SU-DHL-6 (cell line): ENCODE measurements around the gene LDHAL6B.

Experiments
- H2AFZ ChIP-seq: fragments of 200-600 bp; sonication (generic); 2 replicates; pipeline ENCODE4 v1.6.1; 2014; ENCODE audit warnings: low read depth, mild to moderate bottlenecking, moderate library complexity, mixed read lengths, antibody characterized with exemption, low read length; ENCODE audit not compliant: severe bottlenecking
- H3F3A ChIP-seq: fragments of 200-600 bp; shearing (Covaris generic); 2 replicates; pipeline ENCODE4 v1.6.0; 2016; ENCODE audit warnings: antibody characterized with exemption, mild to moderate bottlenecking; ENCODE audit not compliant: insufficient read depth
- H3K27ac ChIP-seq: fragments of 200-600 bp; sonication (generic); 2 replicates; pipeline ENCODE4 v1.5.1; 2016; ENCODE audit warnings: low read depth, mild to moderate bottlenecking, low read length, moderate library complexity, mixed read lengths
- H3K27me3 ChIP-seq: fragments of 200-600 bp; sonication (generic), shearing (Covaris generic); 2 replicates; pipeline ENCODE4 v1.6.0; 2014; ENCODE audit warnings: mild to moderate bottlenecking, low read length
- H3K36me3 ChIP-seq: fragments of 200-600 bp; sonication (generic); 2 replicates; pipeline ENCODE4 v1.6.1; 2014; ENCODE audit warnings: mild to moderate bottlenecking, low read length, mixed read lengths
- H3K4me2 ChIP-seq: fragments of 300-600, 200-600 bp; shearing (Covaris generic), sonication (generic); 2 replicates; pipeline ENCODE4 v1.6.0; 2014; ENCODE audit warnings: low read length, low read depth, mild to moderate bottlenecking; ENCODE audit not compliant: poor library complexity, severe bottlenecking
- H3K4me3 ChIP-seq: fragments of 200-600 bp; sonication (generic); 2 replicates; pipeline ENCODE4 v1.5.1; 2014; ENCODE audit warnings: antibody characterized with exemption, low read length, mild to moderate bottlenecking, mixed read lengths; ENCODE audit not compliant: insufficient read depth, poor library complexity, severe bottlenecking
- H3K79me2 ChIP-seq: fragments of 200-600 bp; sonication (generic); 2 replicates; pipeline ENCODE4 v1.6.1; 2014; ENCODE audit warnings: mild to moderate bottlenecking, low read length, moderate library complexity; ENCODE audit not compliant: insufficient read depth
- H3K9ac ChIP-seq: fragments of 200-600 bp; sonication (generic); 2 replicates; pipeline ENCODE4 v1.7.0; 2014; ENCODE audit warnings: mild to moderate bottlenecking, low read length
- H3K9me2 ChIP-seq: fragments of 200-600 bp; sonication (generic); replicated peaks from 2 replicates; pipeline ENCODE4 v1.6.1; 2014; ENCODE audit warnings: low read length; ENCODE audit not compliant: insufficient read depth
- H3K9me3 ChIP-seq: fragments of 200-600 bp; sonication (generic); 2 replicates; pipeline ENCODE4 v1.6.1; 2014; ENCODE audit warnings: low read length, mixed read lengths; ENCODE audit not compliant: insufficient read depth
- H4K20me1 ChIP-seq: fragments of 200-600 bp; sonication (generic); 2 replicates; pipeline ENCODE4 v1.6.1; 2014; ENCODE audit warnings: low read depth, mild to moderate bottlenecking, antibody characterized with exemption, low read length, moderate library complexity, mixed read lengths
- CTCF ChIP-seq: fragments of 200-600 bp; sonication (generic); IDR thresholded peaks from one replicate; pipeline ENCODE4 v1.5.1; 2017; ENCODE audit warnings: antibody characterized with exemption, mild to moderate bottlenecking, low read length, moderate library complexity; ENCODE audit not compliant: insufficient read depth, poor library complexity, severe bottlenecking
- EZH2phosphoT487 ChIP-seq: fragments of 200-600 bp; sonication (generic), shearing (Covaris generic); conservative IDR thresholded peaks from 2 replicates; pipeline ENCODE4 v1.6.1; 2018; ENCODE audit warnings: mild to moderate bottlenecking, antibody characterized with exemption, low read length, moderate library complexity, mixed read lengths

LDHAL6B gene

GRCh38 chr15:59165726-59166125, 40.9 kb upstream of the LDHAL6B start:
- peaks cover 62% of the 10 kb centered on the region for H3K36me3 ChIP-seq
- no peaks in the 10 kb centered on the region for H3K9me3 ChIP-seq
- no peaks in the 10 kb centered on the region for H3K79me2 ChIP-seq
- H3K4me3 ChIP-seq, result no peak overlapping the region
- no peak overlapping the region for H3K9ac ChIP-seq
- peak overlapping the region; percentile 3; the same call in 1 of the 2 replicates for H3K27ac ChIP-seq
- H3K4me2 ChIP-seq, result no peak overlapping the region
- no peak for TF ChIP-seq CTCF
- no peak for TF ChIP-seq EZH2phosphoT487
- H3K9me2 ChIP-seq, result no peaks in the 10 kb centered on the region
- no peaks in the 10 kb centered on the region; the same call in 1 of the 2 replicates for H4K20me1 ChIP-seq
- H2AFZ ChIP-seq, result no peak overlapping the region
- no peaks in the 10 kb centered on the region for H3K27me3 ChIP-seq
- H3F3A ChIP-seq, result peaks cover 36% of the 10 kb centered on the region

- TF ChIP-seq CTCF (no peak), EZH2phosphoT487 (no peak)
- Histone ChIP-seq H3K9me3 (no peaks in the 10 kb centered on the region), H3K9ac (no peak overlapping the region), H3K36me3 (peaks cover 65% of the 10 kb centered on the region), H2AFZ (no peak overlapping the region), H4K20me1 (no peaks in the 10 kb centered on the region; the same call in 1 of the 2 replicates), H3K4me2 (no peak overlapping the region), H3K27me3 (no peaks in the 10 kb centered on the region), H3K4me3 (no peak overlapping the region), H3K27ac (peak overlapping the region; percentile 3; the same call in 1 of the 2 replicates), H3K79me2 (no peaks in the 10 kb centered on the region), H3F3A (peaks cover 39% of the 10 kb centered on the region), H3K9me2 (no peaks in the 10 kb centered on the region)
Measured at GRCh38 chr15:59166166-59166565, 40.5 kb upstream of the LDHAL6B start.

- H3K9ac ChIP-seq, result no peak overlapping the region
- no peaks in the 10 kb centered on the region for H3K27me3 ChIP-seq
- H4K20me1 ChIP-seq, result no peaks in the 10 kb centered on the region; the same call in 1 of the 2 replicates
- H3K79me2 ChIP-seq, result no peaks in the 10 kb centered on the region
- TF ChIP-seq CTCF (no peak), EZH2phosphoT487 (no peak)
- no peak overlapping the region for H3K4me2 ChIP-seq
- no peaks in the 10 kb centered on the region for H3K9me2 ChIP-seq
- peaks cover 35% of the 10 kb centered on the region for H3F3A ChIP-seq
- no peaks in the 10 kb centered on the region for H3K9me3 ChIP-seq
- peaks cover 63% of the 10 kb centered on the region for H3K36me3 ChIP-seq
- no peak overlapping the region for H3K27ac ChIP-seq
- no peak overlapping the region for H3K4me3 ChIP-seq
- H2AFZ ChIP-seq, result no peak overlapping the region
Measured at GRCh38 chr15:59166601-59167265, 39.9 kb upstream of the LDHAL6B start.
